T-helper 1 cell treated with Interleukin-12 subunit alpha and Interleukin-12 subunit beta and Interleukin-4 antibody, amounts not matched to agents 30 ng/mL and 1 ng/mL, for 36 hours (primary cell): ENCODE measurements around the gene STK24. TPM values are rescaled to one million over a fixed set of nuclear protein-coding genes. Genes with fewer than 3 reads are reported as not detected.

Source experiments
- intact Hi-C: fragments of 100-400 bp; cut with micrococcal nuclease; formaldehyde crosslinking; loops from one replicate; pipeline ENCODE4 v1.15.1; 2024
- total RNA-seq: library from RNA; stranded (reverse); gene quantifications from 2 replicates; pipeline ENCODE4 v1.2.3, GENCODE V29; 2022

The STK24 gene
- total RNA-seq, 1 donor from 2014 or later: 151 TPM

DNA sequence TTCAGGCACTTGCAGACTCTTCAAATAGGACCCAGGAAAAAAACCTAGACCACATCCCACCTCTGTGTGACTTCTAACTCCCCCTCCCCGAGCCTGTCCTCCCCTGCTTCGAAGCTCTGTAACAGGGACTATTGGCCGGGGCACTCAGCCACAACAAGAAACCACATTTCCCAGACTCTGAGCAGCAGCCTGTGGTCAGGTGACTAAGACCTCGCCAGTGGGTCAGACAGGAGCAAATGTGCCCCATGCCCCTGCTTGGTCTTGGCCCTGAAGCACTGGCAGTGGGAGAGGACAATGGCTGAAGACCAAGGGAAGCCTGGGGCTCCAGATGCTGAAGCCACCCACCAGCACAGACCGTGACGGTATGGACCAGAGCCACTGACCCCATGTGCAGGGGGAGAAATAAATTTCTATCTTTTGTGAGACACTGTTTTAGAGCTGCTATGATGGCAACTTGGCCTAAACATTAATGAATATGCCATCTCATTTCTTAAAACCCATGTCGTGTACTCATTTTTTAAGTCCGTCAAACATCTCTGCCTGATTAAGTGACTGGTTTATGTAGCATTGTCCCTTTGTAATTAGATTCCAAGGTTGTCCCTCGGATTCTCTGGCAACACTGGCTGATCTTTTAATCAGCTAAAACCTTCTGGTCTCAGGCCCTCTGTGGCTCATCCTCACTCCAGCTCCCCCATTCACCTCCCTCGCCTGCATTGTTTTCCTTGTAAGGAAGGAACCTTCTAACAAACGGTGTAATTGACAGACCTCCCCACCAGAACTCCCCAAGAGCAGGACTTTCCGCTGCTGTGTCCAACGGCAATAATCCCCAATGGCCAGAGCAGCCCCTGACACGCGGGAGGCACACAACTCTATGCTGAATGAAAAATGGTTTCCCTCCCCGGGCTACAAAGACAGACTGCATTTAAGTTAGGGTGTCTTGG is 98.4 kb downstream of the STK24 start:
- intact Hi-C loops: loop anchor here (10.0 kb wide), 2 partner anchors 736 to 1254 kb away; partner anchors contain the start of gene MBNL2

DNA sequence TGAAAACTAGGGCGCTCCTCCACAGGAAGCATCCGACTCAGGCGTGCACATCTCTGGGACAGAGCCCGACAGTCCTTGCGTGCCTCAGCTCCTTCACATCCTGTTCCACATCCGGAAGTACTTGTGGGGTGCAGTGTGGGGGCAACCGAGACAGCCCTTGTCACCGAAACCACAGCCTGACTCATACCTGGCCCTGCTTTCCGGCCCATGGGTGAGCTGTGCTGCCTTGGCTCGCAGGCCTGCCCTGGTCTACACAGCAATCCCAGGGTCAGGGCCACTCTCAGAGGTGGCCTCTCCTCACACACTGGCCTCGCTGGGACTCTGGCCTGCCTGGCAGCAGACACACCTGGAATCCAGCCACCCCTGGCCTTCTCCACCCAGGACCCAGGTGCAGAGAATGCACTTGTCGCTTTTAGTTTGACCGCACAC is 100.4 kb downstream of the STK24 start:
- intact Hi-C loops: loop anchor here (1.0 to 10.0 kb wide), 11 partner anchors 28 to 1252 kb away; partner anchors contain the start of gene MBNL2

DNA sequence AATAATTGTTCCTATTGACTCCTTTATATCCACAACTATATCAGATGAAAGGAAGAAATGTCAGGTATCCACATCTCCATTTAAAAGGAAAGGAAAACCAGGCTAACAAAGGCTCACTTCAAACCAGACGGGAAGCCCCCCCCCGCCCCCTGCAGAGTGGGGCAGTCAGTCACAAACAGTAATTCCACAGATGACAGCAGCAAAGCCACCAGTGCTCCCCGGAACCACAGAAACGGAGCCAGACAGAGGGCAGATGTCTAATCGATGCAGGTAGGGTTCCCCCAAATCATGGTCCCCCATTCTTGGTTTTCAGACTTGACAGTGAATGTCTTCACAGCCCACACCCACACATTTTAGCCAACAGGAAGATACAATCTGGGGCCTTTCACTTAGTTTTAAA is 100.8 kb downstream of the STK24 start:
- intact Hi-C loops: loop anchor here (1.0 to 10.0 kb wide), 11 partner anchors 28 to 1251 kb away; partner anchors contain the start of gene MBNL2

DNA sequence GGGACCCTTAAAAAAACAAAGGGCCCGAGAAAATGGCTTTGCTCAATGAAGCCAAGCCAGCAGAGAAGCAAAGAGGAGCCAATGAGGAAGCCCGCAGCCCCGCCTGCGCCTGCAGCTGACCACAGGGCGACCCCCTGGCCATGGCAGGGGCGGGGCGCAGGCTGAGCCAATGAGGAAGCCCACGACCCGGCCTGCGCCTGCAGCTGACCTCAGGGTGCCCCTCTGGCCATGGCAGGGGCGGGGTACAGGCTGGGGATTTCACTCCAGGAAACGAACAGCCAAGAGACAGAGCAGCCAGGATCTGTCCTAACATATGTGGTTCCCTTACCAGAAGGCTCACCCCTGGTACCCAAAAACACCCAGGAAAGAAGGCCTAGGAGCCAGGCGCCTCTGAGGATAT is 101.4 kb downstream of the STK24 start:
- intact Hi-C loops: loop anchor here (10.0 kb wide), 2 partner anchors 739 to 1251 kb away; partner anchors contain the start of gene MBNL2

DNA sequence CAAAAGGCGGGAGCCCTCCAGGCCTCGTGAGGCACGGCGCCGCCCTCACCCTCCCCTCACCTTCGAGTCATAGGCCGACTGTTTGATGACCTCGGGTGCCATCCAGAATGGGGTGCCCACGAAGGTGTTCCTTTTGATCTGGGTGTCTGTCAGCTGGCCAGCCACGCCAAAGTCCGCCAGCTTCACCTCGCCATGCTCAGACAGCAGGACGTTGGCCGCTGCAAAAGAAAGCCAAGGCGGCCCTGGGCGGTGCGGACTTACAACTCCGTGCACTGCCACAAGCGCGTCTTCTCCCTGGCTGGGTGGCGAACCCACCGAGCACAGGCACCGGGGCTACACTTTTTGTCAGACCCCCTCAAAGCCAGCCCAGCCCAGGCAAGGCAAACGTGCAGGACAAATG is 102.1 kb downstream of the STK24 start:
- intact Hi-C loops: loop anchor here (10.0 kb wide), 2 partner anchors 740 to 1250 kb away; partner anchors contain the start of gene MBNL2

DNA sequence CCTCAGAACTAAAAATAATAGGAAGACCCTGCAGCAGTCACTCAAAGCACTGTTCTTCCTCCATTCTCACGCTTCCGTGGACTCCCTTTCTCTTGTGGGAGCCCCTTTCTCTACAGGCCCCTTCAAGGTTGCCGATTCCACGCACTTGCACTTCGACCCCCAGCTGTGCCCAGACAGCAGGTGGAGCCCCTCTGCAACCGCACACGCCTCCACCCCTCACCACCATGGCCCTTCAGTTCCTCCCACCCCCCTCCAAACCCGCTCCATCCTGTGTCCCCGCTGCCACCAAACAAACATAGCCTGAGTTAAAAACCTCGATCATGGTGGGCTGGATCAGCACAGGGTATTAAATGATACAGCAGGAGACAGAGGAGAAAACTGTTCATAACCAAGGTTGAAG is 102.6 kb downstream of the STK24 start:
- intact Hi-C loops: loop anchor here (10.0 kb wide), 2 partner anchors 741 to 1249 kb away; partner anchors contain the start of gene MBNL2

DNA sequence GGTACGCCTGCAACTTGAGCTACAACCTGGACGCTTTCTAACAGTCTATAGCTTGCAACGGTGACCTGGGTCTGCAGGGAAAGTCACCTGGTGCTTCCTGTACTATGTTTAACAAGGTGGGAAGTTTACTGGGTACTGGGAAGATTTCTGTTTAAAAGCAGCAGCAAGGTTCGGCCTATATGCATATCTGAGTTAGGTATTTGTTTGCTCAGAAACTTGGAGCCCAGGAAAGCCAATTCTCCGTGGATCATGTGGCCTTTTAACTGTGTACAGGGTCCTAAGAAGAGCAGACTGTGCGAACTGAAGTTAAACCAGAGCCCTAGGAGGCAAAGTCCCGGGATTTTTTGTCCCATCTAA is 103.1 kb downstream of the STK24 start:
- intact Hi-C loops: loop anchor here (10.0 kb wide), 2 partner anchors 741 to 1249 kb away; partner anchors contain the start of gene MBNL2

DNA sequence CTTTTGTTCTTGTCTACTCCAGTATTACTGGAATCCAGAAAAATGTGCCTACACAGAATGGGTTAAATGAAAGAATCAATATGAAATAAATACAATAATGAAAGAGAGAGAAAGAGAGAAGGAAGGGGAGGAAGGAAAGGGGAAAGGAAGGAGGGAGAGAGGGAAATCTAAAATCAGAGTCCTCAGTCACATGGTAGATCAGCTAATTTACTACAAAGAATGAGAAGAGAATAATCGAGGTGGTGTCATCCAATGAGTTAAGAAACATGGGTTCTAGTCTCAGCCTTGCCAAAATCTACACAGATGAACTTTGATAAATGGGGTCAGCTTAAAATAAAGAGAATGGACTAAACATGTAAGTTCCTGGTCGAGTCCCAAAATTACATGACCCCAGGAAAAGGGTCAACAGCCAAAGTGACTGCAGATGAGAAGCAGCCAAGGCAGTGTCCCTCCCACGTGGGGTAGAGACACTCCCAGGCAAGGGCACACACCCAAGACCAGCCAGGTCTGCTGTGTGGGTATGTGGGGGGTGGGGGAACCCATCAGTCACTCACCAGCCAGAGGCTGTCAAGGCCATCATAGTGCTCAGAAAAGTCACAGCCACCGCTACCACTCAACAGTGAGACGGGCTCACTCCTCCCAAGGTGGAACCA is 103.6 kb downstream of the STK24 start:
- intact Hi-C loops: loop anchor here (10.0 kb wide), 2 partner anchors 742 to 1248 kb away; partner anchors contain the start of gene MBNL2

DNA sequence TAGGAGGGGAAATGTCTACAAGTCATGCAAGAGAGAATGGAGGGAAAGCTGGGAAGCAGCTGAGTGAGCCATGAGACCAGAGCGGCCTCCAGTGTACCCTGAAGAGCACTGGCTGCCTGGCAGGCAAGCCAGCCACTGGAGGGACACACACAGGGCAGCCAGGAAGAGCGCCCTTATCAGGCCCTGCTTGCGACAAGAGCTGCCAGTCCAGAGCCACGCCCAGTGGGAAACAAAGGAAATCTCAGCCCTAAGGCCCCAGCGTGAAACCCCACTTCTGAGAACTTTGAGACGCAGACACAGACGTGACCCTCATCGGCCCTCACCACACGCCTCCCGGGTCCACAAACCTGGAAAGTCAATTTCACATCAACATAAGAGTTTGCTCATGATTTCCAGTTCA is 105.0 kb downstream of the STK24 start:
- intact Hi-C loops: loop anchor here (10.0 kb wide), 2 partner anchors 743 to 1247 kb away; partner anchors contain the start of gene MBNL2

DNA sequence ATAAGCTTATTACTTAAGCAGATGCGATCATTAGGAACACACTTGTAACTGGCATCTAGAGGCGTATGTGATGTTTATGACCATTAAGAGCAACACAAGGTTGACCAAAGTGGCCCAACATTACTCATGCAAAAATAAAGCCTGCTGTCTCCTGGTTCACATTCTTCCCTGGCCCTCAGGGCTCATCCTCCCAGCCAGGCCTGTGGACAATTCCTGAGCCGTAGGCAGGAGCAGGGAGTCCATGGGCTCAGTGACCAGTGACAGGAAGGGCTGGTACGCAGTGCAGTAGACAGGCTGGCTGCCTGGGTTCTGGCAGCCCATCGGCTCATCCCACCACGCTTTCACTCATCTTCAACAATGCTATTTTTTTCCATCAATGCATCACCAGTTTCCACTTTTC is 106.0 kb downstream of the STK24 start:
- intact Hi-C loops: loop anchor here (10.0 kb wide), 2 partner anchors 744 to 1246 kb away; partner anchors contain the start of gene MBNL2

DNA sequence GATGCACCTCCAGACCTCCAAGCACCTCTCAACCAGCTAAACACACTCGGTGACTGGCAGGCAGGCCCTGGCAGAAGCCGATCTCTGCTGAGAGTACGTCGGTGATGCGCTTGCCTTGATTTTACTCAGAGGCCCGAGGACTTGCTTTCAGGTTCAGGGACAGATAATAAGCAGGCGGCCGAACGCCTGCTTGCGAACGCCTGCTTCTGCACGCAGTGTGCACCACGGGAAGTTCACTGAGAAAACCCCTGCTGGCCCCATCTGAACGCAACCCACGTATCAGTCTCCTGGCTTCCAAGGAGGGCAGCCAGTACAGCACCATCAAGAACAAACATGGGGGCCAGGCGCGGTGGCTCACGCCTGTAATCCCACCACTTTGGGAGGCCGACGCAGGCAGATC is 108.0 kb downstream of the STK24 start:
- intact Hi-C loops: no loop called here

DNA sequence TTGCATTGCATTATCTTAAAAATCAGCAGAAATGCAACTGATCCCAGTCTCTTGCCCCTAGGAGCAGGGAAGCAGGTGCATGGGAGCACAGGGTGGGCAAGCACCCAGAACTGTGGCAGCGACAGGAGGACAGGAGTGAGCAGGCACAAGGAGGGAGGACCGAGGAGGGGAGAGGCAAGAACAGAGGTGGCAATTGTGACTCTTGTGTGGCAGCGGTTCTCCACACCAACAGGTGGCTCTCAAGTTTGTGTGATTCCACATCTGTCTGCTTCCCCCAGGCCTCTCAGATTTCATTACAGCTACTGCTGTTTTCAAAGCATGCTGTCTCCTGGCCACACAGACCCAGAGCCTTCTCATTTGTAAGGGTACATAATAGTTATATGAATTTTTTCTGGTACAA is 108.5 kb downstream of the STK24 start:
- intact Hi-C loops: no loop called here

DNA sequence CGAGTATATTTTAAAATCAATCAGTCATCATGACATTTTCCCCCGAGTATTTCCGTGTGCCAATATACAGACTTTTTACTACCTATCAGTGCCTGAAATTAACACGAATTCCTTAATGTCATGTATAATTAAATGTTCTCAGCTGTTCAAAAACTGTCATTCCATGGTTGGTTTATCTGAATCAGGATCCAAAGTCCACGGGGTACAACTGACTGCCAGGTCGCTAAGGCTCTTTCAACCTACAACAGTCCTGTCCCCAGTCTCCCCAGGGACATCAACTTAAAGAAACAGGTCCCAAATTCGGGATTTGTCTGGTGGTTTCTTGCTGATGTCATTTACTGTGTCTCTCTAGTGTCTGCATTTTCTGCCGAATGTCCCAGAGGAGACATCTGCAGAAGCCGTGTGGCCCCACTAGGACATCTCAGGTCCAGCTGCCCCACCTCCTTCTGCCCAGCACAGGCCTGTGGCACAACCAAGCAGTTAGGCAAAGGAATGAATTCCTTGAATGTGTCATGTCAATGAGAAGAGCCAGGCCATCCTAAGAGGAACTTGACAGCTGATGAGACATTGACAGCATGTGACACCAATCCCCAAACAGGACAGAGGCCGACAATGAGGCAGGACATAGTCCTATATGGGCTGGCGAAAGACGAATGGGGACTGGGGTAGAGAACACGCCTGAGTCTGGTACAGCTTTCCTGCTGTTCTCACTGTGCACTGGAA is 109.5 kb downstream of the STK24 start:
- intact Hi-C loops: no loop called here

DNA sequence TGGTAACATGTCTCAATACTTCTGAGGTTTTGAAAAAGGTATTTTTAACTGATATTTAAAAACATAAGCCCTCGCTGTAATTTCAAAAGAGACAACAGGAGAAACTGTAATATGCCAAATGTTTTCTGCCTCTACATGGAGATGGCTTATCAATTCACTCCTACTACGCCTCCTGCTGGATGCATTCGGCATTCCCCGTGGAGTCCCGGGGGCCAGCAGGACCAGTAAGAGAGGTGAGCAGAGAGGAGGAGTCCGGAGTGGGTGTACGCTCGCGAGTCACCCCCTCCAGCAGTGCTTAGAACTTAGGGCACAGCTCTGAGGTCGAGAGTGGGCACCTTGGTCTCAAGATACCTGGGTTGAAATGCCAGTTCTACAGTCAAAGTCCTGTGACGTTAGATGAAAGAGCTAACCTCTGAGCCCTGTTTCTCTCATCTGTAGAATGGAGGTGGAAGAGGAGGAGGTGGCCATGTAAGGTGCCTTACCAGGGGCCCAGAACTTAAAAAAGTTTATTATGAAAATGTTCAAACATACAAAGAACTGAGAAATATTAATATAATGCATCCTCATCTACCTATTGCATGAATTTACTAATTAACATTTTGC is 110.2 kb downstream of the STK24 start:
- intact Hi-C loops: loop anchor here (1.0 kb wide), 2 partner anchors 21 to 187 kb away; no protein-coding TSS in a partner anchor

DNA sequence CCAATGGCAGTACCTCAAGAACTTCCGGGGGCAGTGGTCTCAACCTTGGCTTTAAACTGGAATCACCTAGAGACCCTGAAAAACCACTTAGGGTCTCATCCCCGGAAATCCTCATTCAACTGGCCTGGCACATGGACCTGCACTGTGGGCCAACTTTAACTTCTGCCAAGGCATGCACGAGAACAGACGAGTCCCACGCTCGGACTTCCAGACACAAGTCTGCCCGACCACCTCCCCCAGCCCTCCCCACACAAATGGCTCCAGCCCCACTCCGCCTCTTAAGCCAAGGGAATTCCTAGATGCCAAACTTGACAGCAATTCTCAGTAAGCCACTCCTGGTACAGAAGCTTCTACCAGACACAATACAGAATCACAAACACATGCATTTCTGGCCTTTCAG is 114.0 kb downstream of the STK24 start:
- intact Hi-C loops: no loop called here

DNA sequence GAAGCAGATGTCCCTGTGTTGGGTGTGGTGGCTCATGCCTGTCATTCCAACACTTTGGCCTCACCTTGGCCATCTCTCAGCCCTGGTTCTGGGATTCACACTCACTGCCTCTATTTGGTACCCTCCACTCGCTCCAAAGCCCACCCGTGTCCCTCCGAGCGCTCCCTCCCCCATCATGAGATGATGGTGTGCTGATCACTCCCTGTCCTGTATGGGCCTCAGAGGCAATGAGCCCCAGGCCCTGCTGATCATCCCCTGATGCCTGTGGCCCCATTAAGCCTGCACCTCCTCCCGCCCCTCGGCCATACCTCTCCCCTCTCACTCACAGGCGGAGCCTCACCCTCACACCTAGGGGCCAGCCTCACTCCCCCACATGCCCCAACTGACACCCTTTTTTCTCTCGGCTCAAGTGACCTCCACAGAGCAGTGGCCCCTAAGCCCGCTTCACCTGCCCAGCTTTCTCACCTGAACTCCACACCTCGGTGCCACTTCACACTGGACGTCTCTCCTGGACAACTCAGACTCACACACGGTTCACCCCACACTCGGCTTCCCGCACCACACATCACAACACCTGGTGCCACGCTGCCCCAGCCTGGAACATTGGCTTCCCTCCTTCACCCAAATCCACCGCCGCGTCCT is 114.5 kb downstream of the STK24 start:
- intact Hi-C loops: no loop called here

DNA sequence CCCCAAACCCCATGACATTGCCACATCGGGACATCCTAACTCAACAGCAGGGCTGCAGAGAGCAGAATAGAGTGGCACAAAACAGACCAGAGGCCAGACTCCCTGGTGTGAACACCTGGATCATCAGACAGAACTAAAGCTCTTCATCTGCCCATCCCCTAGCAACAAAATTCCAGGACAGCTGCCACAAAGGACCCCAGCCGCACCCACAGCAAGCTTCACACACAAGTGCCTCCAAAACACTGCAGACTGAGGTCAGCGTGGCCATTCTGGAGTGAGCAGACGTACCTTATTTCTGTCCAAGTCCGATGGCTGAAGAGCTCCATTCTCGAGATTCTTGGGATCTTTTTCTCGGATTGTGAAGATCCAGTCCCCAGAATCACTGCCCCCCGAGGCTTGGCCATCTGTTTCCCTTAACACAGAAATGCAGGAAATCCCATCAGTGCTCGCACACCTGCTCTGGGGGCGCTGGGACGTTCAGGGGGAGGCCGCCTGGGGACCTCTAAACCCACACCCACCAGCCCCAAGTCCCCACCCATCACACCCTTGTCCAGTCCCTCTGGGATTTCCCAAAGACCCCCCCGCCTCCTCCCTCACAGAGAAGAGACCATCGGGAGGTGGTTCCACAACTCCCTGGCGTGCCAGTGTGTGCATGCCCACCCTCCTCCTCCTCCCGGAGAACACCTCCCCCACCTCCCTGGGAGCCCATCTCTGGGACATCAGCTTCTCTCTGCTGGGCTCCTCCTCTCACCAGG is 115.2 kb downstream of the STK24 start:
- intact Hi-C loops: no loop called here

DNA sequence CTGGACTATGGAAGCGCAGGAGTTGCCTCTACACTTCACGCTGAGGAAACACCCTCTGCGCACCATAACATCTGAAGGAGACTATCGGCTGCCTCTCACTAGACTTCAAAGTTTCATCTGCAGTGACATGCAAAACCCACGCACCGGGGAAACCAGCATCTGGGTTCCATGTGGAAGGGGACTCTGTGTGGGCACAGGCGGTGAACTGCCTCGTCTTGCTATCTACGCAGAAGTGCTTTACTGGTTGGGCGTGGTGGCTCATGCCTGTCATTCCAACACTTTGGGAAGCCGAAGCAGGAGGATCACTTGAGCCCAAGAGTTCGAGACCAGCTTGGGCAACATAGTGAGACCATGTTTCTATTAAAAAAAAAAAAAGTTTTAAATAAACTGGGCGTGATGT is 116.4 kb downstream of the STK24 start:
- intact Hi-C loops: no loop called here

DNA sequence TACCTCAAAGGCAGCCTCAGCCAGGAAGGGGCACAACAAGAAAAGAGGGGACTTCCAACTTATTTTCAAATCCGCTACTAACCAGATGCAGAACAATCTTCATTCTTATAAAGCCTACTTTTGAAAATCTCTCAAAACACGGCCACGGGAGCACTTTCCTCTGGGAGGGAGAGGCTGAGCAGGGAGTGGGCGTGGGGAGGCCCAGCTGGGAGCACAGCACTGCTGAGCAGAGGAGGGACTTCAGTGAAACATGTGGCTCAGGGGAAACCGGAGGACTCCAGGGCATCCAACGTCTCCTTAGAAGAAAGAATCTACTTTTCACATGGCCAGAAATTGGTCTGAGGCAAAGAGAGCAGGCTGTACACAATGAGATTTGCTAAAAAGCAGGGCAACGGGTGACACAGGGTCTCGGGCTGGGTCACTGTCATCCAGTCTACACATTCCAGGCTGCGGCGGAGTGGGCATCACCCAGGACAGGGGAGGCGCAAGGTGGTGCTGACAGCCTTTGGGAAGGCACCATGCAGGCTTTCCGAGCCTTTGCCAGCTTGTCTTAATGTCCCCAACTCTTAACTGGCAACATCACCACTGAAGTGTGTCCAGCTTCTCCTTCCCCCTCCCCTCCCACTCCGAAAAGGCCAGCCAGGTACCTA is 117.1 kb downstream of the STK24 start:
- intact Hi-C loops: no loop called here
